K562 (cell line): ENCODE measurements around the gene AKR1C3. TPM values are rescaled to one million over a fixed set of nuclear protein-coding genes. Genes with fewer than 3 reads are reported as not detected.

Source experiments
- CC2D1A ChIP-seq: fragments of 450-650 bp; IDR thresholded peaks from 2 replicates; pipeline ENCODE4 v1.6.1; 2017; ENCODE audit warnings: mild to moderate bottlenecking
- CTCF ChIP-seq, 3 experiments: IDR thresholded peaks in 2 of 3; conservative IDR thresholded peaks in 1 of 3; 2 replicates each; pipeline ENCODE4 v1.5.1; 2011 to 2012; ENCODE audit warnings: low read length in 3 of 3, mild to moderate bottlenecking in 3 of 3, control low read depth in 2 of 3, improper control_type of control experiment in 1 of 3, inconsistent platforms in 1 of 3, low read depth in 1 of 3, mixed read lengths in 1 of 3, moderate library complexity in 1 of 3; ENCODE audit not compliant: insufficient read depth in 2 of 3
- FOXJ2 ChIP-seq: fragments of 200-800 bp; sonication (Bioruptor generic); IDR thresholded peaks from 2 replicates; pipeline ENCODE4 v1.6.1; 2016; ENCODE audit warnings: missing genetic modification characterization, missing compliant biosample characterization
- GTF2B ChIP-seq: IDR thresholded peaks from 2 replicates; pipeline ENCODE4 v1.6.1; 2011; ENCODE audit not compliant: insufficient read length; ENCODE audit errors: extremely low read depth
- MTA3 ChIP-seq: fragments of 450-650 bp; formaldehyde crosslinking; IDR thresholded peaks from 2 replicates; pipeline ENCODE4 v1.6.1; 2017; ENCODE audit warnings: mild to moderate bottlenecking, borderline replicate concordance
- NCOA4 ChIP-seq: fragments of 450-650 bp; IDR thresholded peaks from 2 replicates; pipeline ENCODE4 v1.6.1; 2018; ENCODE audit warnings: mild to moderate bottlenecking; ENCODE audit not compliant: partially characterized antibody
- PHB ChIP-seq: fragments of 250-450 bp; sonication (Bioruptor Pico); IDR thresholded peaks from 2 replicates; pipeline ENCODE4 v1.5.0; 2021
- RERE ChIP-seq: sonication (generic); formaldehyde crosslinking; IDR thresholded peaks from 2 replicates; pipeline ENCODE4 v1.8.0; 2023; ENCODE audit warnings: missing genetic modification reagents, mild to moderate bottlenecking, borderline replicate concordance
- RFX5 ChIP-seq: IDR thresholded peaks from 2 replicates; pipeline ENCODE4 v1.6.1; 2011; ENCODE audit warnings: low read depth, mild to moderate bottlenecking, improper control_type of control experiment, low read length
- SETDB1 ChIP-seq: IDR thresholded peaks from one replicate; pipeline ENCODE4 v1.6.1; 2012; ENCODE audit warnings: low read length, control low read depth, inconsistent platforms
- U2AF1 ChIP-seq: fragments of 200-400 bp; formaldehyde crosslinking; optimal IDR thresholded peaks from 2 replicates; pipeline ENCODE3; 2017; ENCODE audit warnings: mild to moderate bottlenecking, low read depth, low read length, moderate library complexity
- ZBTB12 ChIP-seq: fragments of 250-450 bp; sonication (Bioruptor Pico); IDR thresholded peaks from 2 replicates; pipeline ENCODE4 v1.4.0; 2020
- ZNF609 ChIP-seq: sonication (generic); formaldehyde crosslinking; IDR thresholded peaks from 2 replicates; pipeline ENCODE4 v1.8.1; 2023; ENCODE audit warnings: missing genetic modification reagents, mild to moderate bottlenecking, borderline replicate concordance
- polyA plus RNA-seq, 8 experiments: library from polyadenylated mRNA; depleted of rRNA in 4 of 8; stranded (reverse) in 5 of 8; unstranded in 3 of 8; fragments of >200 nt; fragmentation: Nextera tagmentation in 2 of 8; fragmentation: Illumina TruSeq in 1 of 8; extraction: Ambion mirVana in 2 of 8; extraction: Trizol in 1 of 8; gene quantifications; 2 replicates each; pipeline versions ENCODE4 v1.2.1 to v1.2.3, GENCODE V29; 2011 to 2014; ENCODE audit warnings: inconsistent platforms in 1 of 8, missing spikeins in 1 of 8
- total RNA-seq, 7 experiments: library from RNA; depleted of rRNA in 6 of 7; stranded (reverse); fragments of >200 nt in 6 of 7; fragmentation: Illumina TruSeq in 2 of 7; extraction: Trizol in 2 of 7; gene quantifications; 2 replicates each; pipeline versions ENCODE4 v1.2.1 to v1.2.3, GENCODE V29; 2011 to 2021; ENCODE audit warnings: low replicate concordance in 1 of 7

The AKR1C3 gene
- total and polyA plus RNA-seq, 9 of the 15 experiments (the other 6 are each of a cell fraction or from before 2014, with no cell fraction given): 4.6 to 20.4 (median 10.1) TPM

- TF ChIP-seq ZNF609 (no peak), GTF2B (no peak), CTCF (IDR thresholded peaks at IDR 0.05 in 2 of 3, conservative IDR thresholded peaks at IDR 0.05 in 1 of 3; ENCODE audit: insufficient read depth in 2 of 3, low read depth in 1 of 3, low read length in 3 of 3) (no peak), SETDB1 (no peak), NCOA4 (no peak), CC2D1A (no peak), PHB (CRISPR knock-in tag) (no peak), FOXJ2 (no peak; the same call in 1 of the 2 replicates), U2AF1 (no peak), ZBTB12 (no peak), MTA3 (0 out of 2 replicates have a peak, but pooled peaks have one; percentile 57), RFX5 (no peak), RERE (CRISPR knock-in tag) (no peak)
Measured at GRCh38 chr10:5078547-5079180, 15.6 kb upstream of the AKR1C3 start (continued).
